NCI-H2107 treated with DMSO at 0.1 percent for 48 hours (cell line): ENCODE results near the gene CTNNA2.

Experiments used
- DNase-seq: peaks from one replicate; lab custom pipeline; 2025; ENCODE audit not compliant: unreplicated experiment; lab: John Stamatoyannopoulos, UW

Gene CTNNA2

GRCh38 chr2:80255918-80256781 lies 743.3 kb downstream of the CTNNA2 start:
- DNase-seq, result no peak

- DNase-seq, result no peak
These were observed 743.9 kb downstream of the CTNNA2 start for GRCh38 chr2:80256782-80257167.

- DNase-seq, result no peak
These were observed 744.6 kb downstream of the CTNNA2 start for GRCh38 chr2:80257450-80257849.

GRCh38 chr2:80258341-80258740 lies 745.5 kb downstream of the CTNNA2 start:
- no peak for DNase-seq

- DNase-seq, result no peak
These were observed 745.9 kb downstream of the CTNNA2 start for GRCh38 chr2:80258793-80259192.

- no peak for DNase-seq
These were observed 746.4 kb downstream of the CTNNA2 start for GRCh38 chr2:80259292-80259691.

GRCh38 chr2:80266231-80266630 lies 753.4 kb downstream of the CTNNA2 start:
- DNase-seq, result no peak

GRCh38 chr2:80269806-80270205 lies 757.0 kb downstream of the CTNNA2 start:
- DNase-seq, result no peak

- DNase-seq, result no peak
These were observed 767.7 kb downstream of the CTNNA2 start for GRCh38 chr2:80280598-80280997.

GRCh38 chr2:80281049-80281448 lies 768.2 kb downstream of the CTNNA2 start:
- DNase-seq, result no peak

GRCh38 chr2:80288576-80288975 lies 775.7 kb downstream of the CTNNA2 start:
- no peak for DNase-seq

GRCh38 chr2:80291656-80292055 lies 778.8 kb downstream of the CTNNA2 start:
- DNase-seq, result no peak

- no peak for DNase-seq
These were observed 779.6 kb downstream of the CTNNA2 start for GRCh38 chr2:80292474-80292873.

GRCh38 chr2:80293039-80293438 lies 780.2 kb downstream of the CTNNA2 start:
- no peak for DNase-seq

GRCh38 chr2:80298954-80299353 lies 786.1 kb downstream of the CTNNA2 start:
- DNase-seq, result no peak

- no peak for DNase-seq
These were observed 786.8 kb downstream of the CTNNA2 start for GRCh38 chr2:80299661-80300060.

GRCh38 chr2:80300346-80300745 lies 787.5 kb downstream of the CTNNA2 start:
- no peak for DNase-seq

- no peak for DNase-seq
These were observed 788.1 kb downstream of the CTNNA2 start for GRCh38 chr2:80300954-80301353.

GRCh38 chr2:80302001-80302313 lies 789.1 kb downstream of the CTNNA2 start:
- no peak for DNase-seq

GRCh38 chr2:80302314-80303005 lies 789.6 kb downstream of the CTNNA2 start:
- no peak for DNase-seq

- DNase-seq, result no peak
These were observed 790.4 kb downstream of the CTNNA2 start for GRCh38 chr2:80303006-80303908.
